DND-41 (cell line): ENCODE measurements around the gene IFNK.

Experiments used
- CTCF ChIP-seq: IDR thresholded peaks from 2 replicates; pipeline ENCODE4 v1.5.1; 2012; ENCODE audit warnings: borderline replicate concordance, low read length, moderate library complexity, mild to moderate bottlenecking; ENCODE audit not compliant: poor library complexity, severe bottlenecking; ENCODE audit errors: extremely low read depth
- EZH2 ChIP-seq: IDR thresholded peaks from 3 replicates; pipeline ENCODE4 v1.6.1; 2012; ENCODE audit warnings: borderline replicate concordance, low read depth, mild to moderate bottlenecking, moderate library complexity, low read length, inconsistent platforms; ENCODE audit not compliant: severe bottlenecking

GRCh38 chr9:27564670-27565069 is 40.6 kb downstream of the IFNK start:
- TF ChIP-seq EZH2 (no peak), CTCF (no peak)
